ENCODE measurements around the gene MAP3K7.

Gene MAP3K7

GRCh38 chr6:90536520-90536919 is 50.4 kb downstream of the MAP3K7 start:
- Histone ChIP-seq H3K27ac (no peak overlapping the region), H3K4me3 (no peak overlapping the region)

GRCh38 chr6:90534337-90535025 is 52.4 kb downstream of the MAP3K7 start:
- H3K4me3 ChIP-seq: no peak overlapping the region
- no peak overlapping the region for H3K27ac ChIP-seq

- H3K27ac ChIP-seq: no peak overlapping the region
- no peak overlapping the region for H3K4me3 ChIP-seq
These were observed 53.1 kb downstream of the MAP3K7 start for GRCh38 chr6:90533615-90534336.

GRCh38 chr6:90530882-90531281 is 56.0 kb downstream of the MAP3K7 start:
- Histone ChIP-seq H3K27ac (no peak overlapping the region), H3K4me3 (no peak overlapping the region)

GRCh38 chr6:90525421-90525820 is 61.5 kb downstream of the MAP3K7 start:
- no peak overlapping the region for H3K4me3 ChIP-seq
- no peak overlapping the region for H3K27ac ChIP-seq

- no peak overlapping the region for H3K27ac ChIP-seq
These were observed 63.0 kb downstream of the MAP3K7 start for GRCh38 chr6:90523779-90524310.

GRCh38 chr6:90521955-90522354 is 64.9 kb downstream of the MAP3K7 start:
- Histone ChIP-seq H3K4me3 (no peak overlapping the region), H3K27ac (no peak overlapping the region)

More at GRCh38 chr6:90523779-90524310, 63.0 kb downstream of the MAP3K7 start:
- no peak overlapping the region for H3K4me3 ChIP-seq

GRCh38 chr6:90516074-90516660 is 70.7 kb downstream of the MAP3K7 start:
- no peak overlapping the region for H3K27ac ChIP-seq
- no peak overlapping the region for H3K4me3 ChIP-seq

- Histone ChIP-seq H3K27ac (no peak overlapping the region), H3K4me3 (no peak overlapping the region)
These were observed 72.4 kb downstream of the MAP3K7 start for GRCh38 chr6:90514496-90514895.

- Histone ChIP-seq H3K27ac (no peak overlapping the region), H3K4me3 (no peak overlapping the region)
These were observed 78.1 kb downstream of the MAP3K7 start for GRCh38 chr6:90508753-90509152.

GRCh38 chr6:90502866-90503407 is 83.9 kb downstream of the MAP3K7 start:
- H3K4me3 ChIP-seq: no peak overlapping the region
- no peak overlapping the region for H3K27ac ChIP-seq

- H3K27ac ChIP-seq: no peak overlapping the region
- no peak overlapping the region for H3K4me3 ChIP-seq
These were observed 84.5 kb downstream of the MAP3K7 start for GRCh38 chr6:90502381-90502780.

- Histone ChIP-seq H3K4me3 (no peak overlapping the region), H3K27ac (no peak overlapping the region)
These were observed 86.4 kb downstream of the MAP3K7 start for GRCh38 chr6:90500458-90500857.

GRCh38 chr6:90497411-90497810 is 89.5 kb downstream of the MAP3K7 start:
- no peak overlapping the region for H3K27ac ChIP-seq
- H3K4me3 ChIP-seq: no peak overlapping the region

- Histone ChIP-seq H3K4me3 (no peak overlapping the region), H3K27ac (no peak overlapping the region)
These were observed 90.4 kb downstream of the MAP3K7 start for GRCh38 chr6:90496258-90497016.

GRCh38 chr6:90495216-90495817 is 91.6 kb downstream of the MAP3K7 start:
- H3K4me3 ChIP-seq: no peak overlapping the region
- no peak overlapping the region for H3K27ac ChIP-seq

- no peak overlapping the region for H3K27ac ChIP-seq
These were observed 92.6 kb downstream of the MAP3K7 start for GRCh38 chr6:90494067-90494780.

GRCh38 chr6:90493332-90493731 is 93.5 kb downstream of the MAP3K7 start:
- no peak overlapping the region for H3K4me3 ChIP-seq
- H3K27ac ChIP-seq: no peak overlapping the region

More at GRCh38 chr6:90494067-90494780, 92.6 kb downstream of the MAP3K7 start:
- no peak overlapping the region for H3K4me3 ChIP-seq

- H3K4me3 ChIP-seq: no peak overlapping the region
- H3K27ac ChIP-seq: no peak overlapping the region
These were observed 94.1 kb downstream of the MAP3K7 start for GRCh38 chr6:90492798-90493197.
